ENCODE data around the gene PTER. TPM values are rescaled to one million over a fixed set of nuclear protein-coding genes. Genes with fewer than 3 reads are reported as not detected.

PTER gene
- total RNA-seq, 1 donor from 2014 or later = 14.2 TPM

DNA sequence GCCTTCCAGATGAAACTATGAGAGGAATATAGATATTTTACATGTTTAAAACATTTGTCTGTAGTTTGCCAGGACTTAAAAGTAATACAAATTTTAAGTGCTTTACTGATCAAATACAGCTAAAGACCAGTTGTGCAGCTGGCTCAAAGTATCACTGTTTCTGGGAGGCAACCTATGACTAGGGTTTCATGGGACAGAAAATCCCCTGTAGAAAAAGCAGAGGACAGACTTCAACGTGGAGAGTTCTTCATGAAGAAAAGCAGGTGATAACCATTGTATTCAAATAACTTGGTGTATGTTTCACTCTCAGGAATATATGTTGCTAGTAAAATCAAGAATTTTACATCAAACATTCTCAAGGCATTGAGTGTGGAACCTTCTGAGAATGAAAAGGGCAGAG is 40.9 kb downstream of the PTER start:
- no peak overlapping the region for H2AFZ ChIP-seq (replicated peaks)
- TF ChIP-seq EZH2phosphoT487 (IDR thresholded peaks at IDR 0.05) = no peak
- TF ChIP-seq EZH2 (IDR thresholded peaks at IDR 0.05) = no peak
- TF ChIP-seq, protein P1, sequence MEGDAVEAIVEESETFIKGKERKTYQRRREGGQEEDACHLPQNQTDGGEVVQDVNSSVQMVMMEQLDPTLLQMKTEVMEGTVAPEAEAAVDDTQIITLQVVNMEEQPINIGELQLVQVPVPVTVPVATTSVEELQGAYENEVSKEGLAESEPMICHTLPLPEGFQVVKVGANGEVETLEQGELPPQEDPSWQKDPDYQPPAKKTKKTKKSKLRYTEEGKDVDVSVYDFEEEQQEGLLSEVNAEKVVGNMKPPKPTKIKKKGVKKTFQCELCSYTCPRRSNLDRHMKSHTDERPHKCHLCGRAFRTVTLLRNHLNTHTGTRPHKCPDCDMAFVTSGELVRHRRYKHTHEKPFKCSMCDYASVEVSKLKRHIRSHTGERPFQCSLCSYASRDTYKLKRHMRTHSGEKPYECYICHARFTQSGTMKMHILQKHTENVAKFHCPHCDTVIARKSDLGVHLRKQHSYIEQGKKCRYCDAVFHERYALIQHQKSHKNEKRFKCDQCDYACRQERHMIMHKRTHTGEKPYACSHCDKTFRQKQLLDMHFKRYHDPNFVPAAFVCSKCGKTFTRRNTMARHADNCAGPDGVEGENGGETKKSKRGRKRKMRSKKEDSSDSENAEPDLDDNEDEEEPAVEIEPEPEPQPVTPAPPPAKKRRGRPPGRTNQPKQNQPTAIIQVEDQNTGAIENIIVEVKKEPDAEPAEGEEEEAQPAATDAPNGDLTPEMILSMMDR (IDR thresholded peaks at IDR 0.05) = no peak

DNA sequence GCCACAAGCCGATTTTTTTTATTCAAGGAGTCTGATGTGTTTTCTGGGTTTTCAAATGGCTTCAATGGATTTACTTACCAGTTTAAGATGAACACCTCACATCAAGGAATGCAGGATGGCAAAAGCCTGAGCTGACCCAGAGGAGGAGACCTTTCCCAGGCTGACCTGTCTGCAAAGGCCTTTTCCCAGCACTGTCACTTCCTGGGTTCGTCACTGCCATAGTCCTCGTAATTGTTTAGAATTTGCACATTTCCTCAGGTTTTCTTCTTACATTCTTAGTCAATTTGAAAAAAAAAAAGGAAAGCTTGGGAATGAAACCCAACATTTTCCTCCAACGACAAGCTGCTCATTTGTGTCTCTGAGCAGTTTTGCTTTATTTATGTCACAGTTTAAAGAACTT is 42.0 kb downstream of the PTER start:
- Histone ChIP-seq H4K20me1 (ENCODE audit: low read depth) (no peaks in the 10 kb centered on the region), H3K4me2 (no peak overlapping the region), H3K9me3 (ENCODE audit: low read depth) (no peaks in the 10 kb centered on the region), H3K27me3 (no peaks in the 10 kb centered on the region), H3K9ac (no peak overlapping the region), H3F3A (ENCODE audit: low read depth) (no peaks in the 10 kb centered on the region), H3K4me1 (no peaks in the 10 kb centered on the region), H3K79me2 (ENCODE audit: low read depth) (no peaks in the 10 kb centered on the region), H3K27ac (no peak overlapping the region), H3K36me3 (no peaks in the 10 kb centered on the region), H2AFZ (replicated peaks) (no peak overlapping the region), H3K4me3 (no peak overlapping the region)
- no peak for DNase-seq (ENCODE audit: low spot score)
- Mint-ChIP-seq H3K36me3 (no peaks in the 10 kb centered on the region), H3K27ac (no peak overlapping the region), H3K4me1 (peaks cover 3% of the 10 kb centered on the region), H3K4me3 (no peak overlapping the region), H3K27me3 (ENCODE audit: insufficient read depth, low read depth) (no peaks in the 10 kb centered on the region), H3K9me3 (no peaks in the 10 kb centered on the region)
- TF ChIP-seq, protein P1 (IDR thresholded peaks at IDR 0.05) = no peak
- TF ChIP-seq EZH2 (IDR thresholded peaks at IDR 0.05) = no peak
- no peak for TF ChIP-seq EZH2phosphoT487 (IDR thresholded peaks at IDR 0.05)

More for the DNA sequence above, 40.9 kb downstream of the PTER start:
- H3K9ac ChIP-seq = no peak overlapping the region
- no peaks in the 10 kb centered on the region for H3K27me3 ChIP-seq
- no peaks in the 10 kb centered on the region for H4K20me1 ChIP-seq (ENCODE audit: low read depth)
- no peaks in the 10 kb centered on the region for H3F3A ChIP-seq (ENCODE audit: low read depth)
- DNase-seq (ENCODE audit: low spot score) = no peak
- Mint-ChIP-seq H3K36me3 (no peaks in the 10 kb centered on the region), H3K4me1 (peaks cover 3% of the 10 kb centered on the region), H3K9me3 (no peaks in the 10 kb centered on the region), H3K27me3 (ENCODE audit: insufficient read depth, low read depth) (no peaks in the 10 kb centered on the region), H3K27ac (no peak overlapping the region), H3K4me3 (no peak overlapping the region)
- no peaks in the 10 kb centered on the region for H3K36me3 ChIP-seq
- H3K4me3 ChIP-seq = no peak overlapping the region
- no peaks in the 10 kb centered on the region for H3K4me1 ChIP-seq
- H3K27ac ChIP-seq = no peak overlapping the region
- no peak overlapping the region for H3K4me2 ChIP-seq
- no peaks in the 10 kb centered on the region for H3K79me2 ChIP-seq (ENCODE audit: low read depth)
- H3K9me3 ChIP-seq (ENCODE audit: low read depth) = no peaks in the 10 kb centered on the region

DNA sequence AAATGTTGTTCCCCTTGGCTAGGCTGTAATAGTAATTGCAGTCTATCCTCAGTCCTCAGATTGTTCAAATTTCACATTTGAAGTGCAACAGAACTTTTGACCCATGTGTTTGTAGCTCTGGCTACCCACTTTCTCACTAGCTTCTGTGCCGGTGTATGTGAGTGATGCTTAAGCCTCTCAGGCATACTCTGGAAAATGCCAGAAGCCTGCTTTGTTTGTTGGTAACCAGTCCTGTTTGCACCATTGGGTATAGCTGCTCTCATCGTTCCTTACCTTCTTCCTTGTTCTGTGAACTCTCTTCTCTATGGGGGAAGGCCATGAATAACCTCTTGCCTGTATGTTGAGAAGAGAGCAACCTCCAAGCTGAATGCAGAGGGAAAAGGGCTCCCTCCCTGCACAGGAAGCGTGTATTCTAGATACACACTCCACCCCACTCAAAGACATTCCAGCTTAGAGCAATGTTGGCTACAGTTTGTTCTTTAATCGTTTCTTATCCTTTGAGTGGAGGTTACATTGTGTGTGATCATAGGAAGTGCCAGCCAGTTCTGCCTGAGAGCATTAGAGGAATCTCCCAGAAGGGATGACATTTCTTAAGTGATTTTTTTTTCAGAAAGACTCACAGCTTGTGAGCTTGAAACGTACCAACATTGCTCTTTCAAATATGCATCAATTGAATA is 44.4 kb downstream of the PTER start:
- Histone ChIP-seq H3K27me3 (no peaks in the 10 kb centered on the region), H3K79me2 (ENCODE audit: low read depth) (no peaks in the 10 kb centered on the region), H3F3A (ENCODE audit: low read depth) (no peaks in the 10 kb centered on the region), H3K4me1 (no peaks in the 10 kb centered on the region), H3K9ac (no peak overlapping the region), H3K4me2 (no peak overlapping the region), H3K27ac (no peak overlapping the region), H3K36me3 (no peaks in the 10 kb centered on the region), H3K4me3 (no peak overlapping the region), H3K9me3 (ENCODE audit: low read depth) (no peaks in the 10 kb centered on the region), H4K20me1 (ENCODE audit: low read depth) (no peaks in the 10 kb centered on the region), H2AFZ (replicated peaks) (no peak overlapping the region)
- H3K9me3 Mint-ChIP-seq = no peaks in the 10 kb centered on the region
- H3K27ac Mint-ChIP-seq = no peak overlapping the region
- DNase-seq (ENCODE audit: low spot score) = no peak
- no peaks in the 10 kb centered on the region for H3K27me3 Mint-ChIP-seq (ENCODE audit: insufficient read depth, low read depth)
- no peaks in the 10 kb centered on the region for H3K36me3 Mint-ChIP-seq
- no peak overlapping the region for H3K4me3 Mint-ChIP-seq
- peaks cover 3% of the 10 kb centered on the region for H3K4me1 Mint-ChIP-seq
- TF ChIP-seq EZH2 (IDR thresholded peaks at IDR 0.05) (no peak), EZH2phosphoT487 (IDR thresholded peaks at IDR 0.05) (no peak)
- TF ChIP-seq, protein P1 (IDR thresholded peaks at IDR 0.05) = no peak

Measured in neural progenitor cell (in vitro differentiated cells).